GM21367 (cell line): Measurements from ENCODE around the gene CCND2.
"Not testable (repeated sequence)": the region's sequence is repeated elsewhere in the genome, so short reads cannot be mapped to it uniquely, and the experiment has no call there.

Experiments used
- ATAC-seq: cut with Tn5 transposase; IDR thresholded peaks from one replicate; pipeline ENCODE4 v1.9.1; 2021; ENCODE audit not compliant: unreplicated experiment

CCND2 gene

DNA sequence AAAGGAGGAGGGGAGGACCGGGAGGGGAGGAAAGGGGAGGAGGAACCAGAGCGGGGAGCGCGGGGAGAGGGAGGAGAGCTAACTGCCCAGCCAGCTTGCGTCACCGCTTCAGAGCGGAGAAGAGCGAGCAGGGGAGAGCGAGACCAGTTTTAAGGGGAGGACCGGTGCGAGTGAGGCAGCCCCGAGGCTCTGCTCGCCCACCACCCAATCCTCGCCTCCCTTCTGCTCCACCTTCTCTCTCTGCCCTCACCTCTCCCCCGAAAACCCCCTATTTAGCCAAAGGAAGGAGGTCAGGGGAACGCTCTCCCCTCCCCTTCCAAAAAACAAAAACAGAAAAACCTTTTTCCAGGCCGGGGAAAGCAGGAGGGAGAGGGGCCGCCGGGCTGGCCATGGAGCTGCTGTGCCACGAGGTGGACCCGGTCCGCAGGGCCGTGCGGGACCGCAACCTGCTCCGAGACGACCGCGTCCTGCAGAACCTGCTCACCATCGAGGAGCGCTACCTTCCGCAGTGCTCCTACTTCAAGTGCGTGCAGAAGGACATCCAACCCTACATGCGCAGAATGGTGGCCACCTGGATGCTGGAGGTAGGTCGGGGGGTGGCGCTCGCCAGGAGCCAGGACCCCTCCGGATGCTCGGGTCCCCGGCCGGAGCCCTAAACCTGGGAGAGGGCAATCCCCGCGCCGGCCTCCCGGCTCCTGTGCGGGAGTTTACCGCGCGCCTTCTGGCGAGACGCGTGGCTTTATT is at the start of gene CCND2:
TSS of gene CCND2 (plus strand) at position 111 of the 744 bp plus-strand sequence. CDS start at position 390, 279 bp downstream.
- no peak for ATAC-seq

DNA sequence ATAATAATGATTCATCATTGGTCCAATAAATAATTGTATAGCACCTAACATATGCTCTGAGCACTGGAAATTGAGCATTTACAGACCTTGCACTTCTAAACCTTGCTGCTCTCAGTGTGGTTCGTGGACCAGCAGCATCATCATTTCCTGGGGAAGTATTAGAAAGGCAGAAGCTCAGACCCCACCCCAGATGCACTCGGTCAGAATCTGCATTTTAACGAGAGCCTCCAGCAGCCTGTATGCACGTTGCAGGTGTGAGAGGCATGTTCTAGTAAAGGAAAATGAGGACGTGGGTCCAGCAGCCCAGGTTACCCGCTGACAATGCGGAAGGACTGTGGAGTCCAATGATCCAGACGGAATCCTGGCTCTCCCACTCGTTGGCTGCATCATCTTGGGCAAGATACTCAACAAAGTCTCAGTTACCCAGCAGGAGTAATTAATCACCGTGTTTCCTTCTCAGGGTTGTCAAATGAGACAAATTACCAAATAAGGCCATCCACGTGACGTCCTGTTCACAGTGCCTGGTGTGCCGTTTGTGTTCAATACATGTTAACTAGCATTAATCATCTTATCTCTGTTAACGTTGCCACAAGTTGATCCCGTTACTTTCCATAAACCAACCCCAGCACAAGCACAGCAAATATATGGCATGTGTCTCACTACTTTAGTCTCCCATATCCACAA is 49.2 kb upstream of the CCND2 start:
- ATAC-seq = no peak

- no peak for ATAC-seq
Measured at GRCh38 chr12:4225571-4225970, 48.0 kb upstream of the CCND2 start.

DNA sequence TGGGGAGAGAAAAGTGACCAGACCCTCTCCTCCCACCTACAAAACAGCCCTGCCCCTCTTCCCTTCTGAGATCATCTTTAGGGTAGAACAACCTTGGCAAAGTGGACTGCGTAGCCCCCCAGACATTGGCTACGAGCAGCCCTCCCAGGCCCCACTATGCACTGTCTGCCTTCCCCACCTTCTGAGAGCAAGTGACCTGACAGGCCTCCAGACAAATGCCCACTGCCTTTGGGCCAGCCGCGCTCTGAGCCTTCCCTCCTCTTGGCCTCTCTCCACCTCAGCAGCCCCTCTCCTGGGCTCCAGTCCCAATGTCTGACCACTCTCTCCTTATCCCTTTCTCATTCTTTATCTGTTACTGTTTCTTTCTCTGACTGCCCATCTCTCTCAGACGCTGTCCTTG is 46.5 kb upstream of the CCND2 start:
- no peak for ATAC-seq

DNA sequence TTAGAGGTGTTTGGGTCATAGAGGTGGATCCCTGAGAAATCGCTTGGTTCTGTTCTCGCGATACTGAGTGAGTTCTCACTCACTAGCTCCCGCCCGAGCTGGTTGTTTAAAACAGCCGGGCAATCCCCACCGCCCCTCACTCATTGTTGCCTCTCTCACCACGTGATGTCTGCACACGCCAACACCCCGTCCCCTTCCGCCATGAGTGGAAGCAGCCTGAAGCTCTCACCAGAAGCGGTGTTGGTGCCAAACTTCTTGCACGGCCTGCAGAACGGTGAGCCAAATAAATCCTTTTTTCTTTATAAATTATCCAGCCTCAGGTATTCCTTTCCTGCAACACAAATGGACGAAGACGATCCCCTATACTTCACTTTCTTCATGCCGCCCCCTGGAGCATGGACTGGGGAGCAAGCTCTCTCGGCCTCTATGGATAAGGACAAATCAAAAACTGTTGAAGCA is 45.4 kb upstream of the CCND2 start:
- no peak for ATAC-seq

GRCh38 chr12:4230526-4230925 is 43.0 kb upstream of the CCND2 start:
- no peak for ATAC-seq

GRCh38 chr12:4238577-4238976 is 35.0 kb upstream of the CCND2 start:
- ATAC-seq = no peak

GRCh38 chr12:4239746-4240145 is 33.8 kb upstream of the CCND2 start:
- ATAC-seq = no peak

DNA sequence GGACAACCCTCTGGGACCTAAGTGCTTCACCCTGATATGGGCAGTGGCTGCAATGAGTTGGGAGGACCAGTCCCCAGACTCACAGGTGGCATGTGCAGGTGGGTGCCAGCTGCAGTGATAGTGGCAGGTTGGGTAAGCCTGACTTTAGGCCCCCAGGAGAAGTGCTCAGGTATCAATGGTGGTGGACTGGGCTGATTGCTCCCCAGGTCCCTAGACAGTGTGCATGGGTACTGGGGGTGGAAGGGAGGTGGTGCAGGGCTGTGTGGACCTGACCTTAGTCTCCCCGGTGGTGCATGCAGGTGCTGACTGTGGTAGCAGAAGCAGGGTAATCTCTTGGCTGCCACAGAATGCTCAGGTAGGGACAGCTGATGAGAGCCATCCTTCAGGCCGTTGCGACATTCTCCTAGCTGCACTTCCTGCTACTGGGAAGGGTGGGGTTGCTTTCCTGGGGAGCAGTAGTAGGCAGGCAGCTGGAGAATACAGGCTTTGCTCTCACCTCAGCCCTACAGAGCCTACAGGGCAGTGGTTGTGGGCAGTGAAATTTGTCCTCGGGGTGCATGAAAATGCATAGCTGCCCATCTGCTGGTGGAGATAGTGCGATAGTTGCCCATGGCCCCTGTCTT is 33.3 kb upstream of the CCND2 start:
- ATAC-seq = no peak

GRCh38 chr12:4240981-4241380 is 32.6 kb upstream of the CCND2 start:
- no peak for ATAC-seq

- no peak for ATAC-seq
Measured at GRCh38 chr12:4241592-4241991, 32.0 kb upstream of the CCND2 start.

GRCh38 chr12:4242595-4242994 is 31.0 kb upstream of the CCND2 start:
- ATAC-seq = no peak

- ATAC-seq = no peak
Measured at GRCh38 chr12:4243091-4243490, 30.5 kb upstream of the CCND2 start.

GRCh38 chr12:4243491-4244100 is 30.0 kb upstream of the CCND2 start:
- not testable (repeated sequence) for ATAC-seq

DNA sequence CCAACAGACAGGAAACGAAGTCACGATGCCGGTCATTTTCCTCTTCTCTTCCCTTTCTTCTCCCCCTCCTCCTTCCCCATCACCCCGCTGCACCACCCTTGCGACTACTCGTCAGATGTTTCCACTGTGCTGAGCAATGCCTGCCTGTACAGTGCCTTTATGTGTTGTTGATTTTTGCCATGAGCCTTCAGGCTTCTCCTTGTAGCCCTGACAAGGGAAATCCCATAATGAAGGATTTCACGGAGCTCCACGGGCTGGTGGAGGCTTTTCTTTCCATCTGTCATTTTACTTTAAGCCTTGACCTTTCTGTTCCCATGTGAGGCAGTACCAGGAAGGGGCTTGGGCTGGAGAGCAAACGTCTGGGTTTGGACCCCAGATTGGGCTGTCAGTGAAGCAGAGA is 28.7 kb upstream of the CCND2 start:
- no peak for ATAC-seq

DNA sequence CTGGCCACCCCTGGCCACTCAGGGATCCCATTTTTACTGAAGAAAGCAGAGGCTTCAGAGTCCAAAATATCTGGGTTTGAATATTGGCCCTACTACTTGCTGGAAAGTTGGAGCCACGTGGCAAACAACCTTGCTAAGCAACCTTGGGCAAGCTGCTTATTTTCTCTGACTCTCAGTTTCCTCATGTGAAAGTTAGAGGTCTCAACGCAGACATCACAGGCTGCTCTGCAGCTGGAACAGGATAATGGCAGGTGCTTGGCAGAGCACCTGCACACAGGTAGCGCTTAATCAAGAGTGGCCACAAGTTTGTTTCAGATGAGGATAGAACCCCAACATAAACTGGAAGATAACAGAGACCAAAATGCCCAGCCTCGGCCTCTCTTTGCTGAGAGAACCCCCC is 28.1 kb upstream of the CCND2 start:
- no peak for ATAC-seq

- no peak for ATAC-seq
Measured at GRCh38 chr12:4246116-4246515, 27.4 kb upstream of the CCND2 start.

- no peak for ATAC-seq
Measured at GRCh38 chr12:4250691-4251090, 22.9 kb upstream of the CCND2 start.

- ATAC-seq = no peak
Measured at GRCh38 chr12:4251216-4251891, 22.2 kb upstream of the CCND2 start.

- no peak for ATAC-seq
Measured at GRCh38 chr12:4251967-4252366, 21.6 kb upstream of the CCND2 start.

- no peak for ATAC-seq
Measured at GRCh38 chr12:4252601-4253000, 21.0 kb upstream of the CCND2 start.
